WTC11 (cell line): ENCODE data around the gene TMEM214.

Experiments used
- CREB1 ChIP-seq: sonication (generic); formaldehyde crosslinking; IDR thresholded peaks from 2 replicates; pipeline ENCODE4 v1.8.0; 2023; ENCODE audit warnings: mild to moderate bottlenecking, missing genetic modification reagents
- CREM ChIP-seq: sonication (generic); formaldehyde crosslinking; IDR thresholded peaks from 2 replicates; pipeline ENCODE4 v1.8.1; 2022; ENCODE audit warnings: mild to moderate bottlenecking, missing genetic modification reagents, moderate library complexity
- CTCF ChIP-seq: fragments of 200-600 bp; IDR thresholded peaks from 2 replicates; pipeline ENCODE4 v1.8.0; 2022; ENCODE audit warnings: antibody characterized with exemption
- FOXJ3 ChIP-seq: sonication (generic); formaldehyde crosslinking; IDR thresholded peaks from 2 replicates; pipeline ENCODE4 v1.9.0; 2021; ENCODE audit warnings: missing genetic modification reagents, mild to moderate bottlenecking, borderline replicate concordance
- IRF2 ChIP-seq: sonication (generic); formaldehyde crosslinking; IDR thresholded peaks from 2 replicates; pipeline ENCODE4 v1.8.0; 2022; ENCODE audit warnings: low read depth, missing genetic modification reagents, borderline replicate concordance
- NFE2L1 ChIP-seq: sonication (generic); formaldehyde crosslinking; IDR thresholded peaks from 2 replicates; pipeline ENCODE4 v1.8.1; 2023; ENCODE audit warnings: missing genetic modification reagents
- SMAD4 ChIP-seq: sonication (generic); formaldehyde crosslinking; IDR thresholded peaks from 2 replicates; pipeline ENCODE4 v1.8.0; 2022; ENCODE audit warnings: mild to moderate bottlenecking, missing genetic modification reagents
- USF1 ChIP-seq: sonication (generic); formaldehyde crosslinking; IDR thresholded peaks from 2 replicates; pipeline ENCODE4 v1.8.0; 2022; ENCODE audit warnings: mild to moderate bottlenecking, missing genetic modification reagents
- ZNF281 ChIP-seq: sonication (generic); formaldehyde crosslinking; IDR thresholded peaks from 2 replicates; pipeline ENCODE4 v1.8.0; 2023; ENCODE audit warnings: mild to moderate bottlenecking, missing genetic modification reagents
- ZNF396 ChIP-seq: fragments of 250-450 bp; sonication (Bioruptor Pico); IDR thresholded peaks from 2 replicates; pipeline ENCODE4 v1.8.0; 2021; ENCODE audit warnings: mild to moderate bottlenecking, moderate library complexity, borderline replicate concordance
- ZNF512 ChIP-seq: sonication (generic); formaldehyde crosslinking; IDR thresholded peaks from 2 replicates; pipeline ENCODE4 v1.8.1; 2022; ENCODE audit warnings: missing genetic modification reagents, borderline replicate concordance

GRCh38 chr2:27084297-27085061 is 51.7 kb downstream of the TMEM214 start:
- TF ChIP-seq CTCF (no peak), ZNF281 (CRISPR knock-in tag) (no peak), ZNF512 (no peak), CREB1 (CRISPR knock-in tag) (no peak), NFE2L1 (CRISPR knock-in tag) (no peak), CREM (CRISPR knock-in tag) (no peak), USF1 (no peak), IRF2 (no peak), FOXJ3 (CRISPR knock-in tag) (no peak), SMAD4 (no peak), ZNF396 (CRISPR knock-in tag) (no peak)
